Upper lobe of right lung (tissue), 1 donor: ENCODE data around the gene SEMA4G. TPM values are rescaled to one million over a fixed set of nuclear protein-coding genes. Genes with fewer than 3 reads are reported as not detected.
"Not testable (repeated sequence)": the region's sequence is repeated elsewhere in the genome, so short reads cannot be mapped to it uniquely, and the experiment has no call there.

Experiments used
- ATAC-seq: fragments of 200-7000 bp; cut with Tn5 transposase; one replicate; pipeline ENCODE4 v1.9.1; 2020; ENCODE audit warnings: mild to moderate bottlenecking, moderate library complexity
- DNase-seq: peaks from one replicate; pipeline ENCODE4 v3.0.0-alpha.2; 2020
- H3K27ac ChIP-seq: fragments of 200-600 bp; one replicate; pipeline ENCODE4 v1.8.0; 2022
- H3K27me3 ChIP-seq: fragments of 200-600 bp; one replicate; pipeline ENCODE4 v1.8.0; 2022; ENCODE audit warnings: mild to moderate bottlenecking
- H3K36me3 ChIP-seq: fragments of 200-600 bp; one replicate; pipeline ENCODE4 v1.8.0; 2022
- H3K4me1 ChIP-seq: fragments of 200-600 bp; one replicate; pipeline ENCODE4 v1.8.0; 2022
- H3K4me3 ChIP-seq: fragments of 200-600 bp; one replicate; pipeline ENCODE4 v1.8.0; 2022; ENCODE audit warnings: mild to moderate bottlenecking
- H3K9me3 ChIP-seq: fragments of 200-600 bp; one replicate; pipeline ENCODE4 v1.8.0; 2022
- CTCF ChIP-seq: fragments of 200-600 bp; IDR thresholded peaks from one replicate; pipeline ENCODE4 v1.8.0; 2022; ENCODE audit warnings: antibody characterized with exemption
- intact Hi-C: fragments of 100-400 bp; cut with DNase I; formaldehyde crosslinking; loops from one replicate; pipeline ENCODE4 v1.11.0; 2022
- total RNA-seq: library from RNA; stranded (reverse); fragmentation: NEBNext Ultra II Directional; extraction: Animal tissue kit (Norgen Biotek cat#: 25700); gene quantifications from one replicate; pipeline ENCODE4 v1.2.1, GENCODE V29; 2021
- donor health status: DM: no; HTN: yes; CAD: no; lungs with severe emphysema.

Gene SEMA4G
- total RNA-seq, 1 donor from 2014 or later: 6.7 TPM

GRCh38 chr10:100972115-100972903 lies 3.0 kb downstream of the SEMA4G start:
- H3K4me3 ChIP-seq: no peak overlapping the region
- peaks cover 13% of the 10 kb centered on the region for H3K4me1 ChIP-seq
- no peak overlapping the region for H3K27ac ChIP-seq
- TF ChIP-seq CTCF: no peak
- ATAC-seq (no peak), DNase-seq (no peak)
- no peaks in the 10 kb centered on the region for H3K27me3 ChIP-seq
- intact Hi-C loops: no loop called here
- H3K36me3 ChIP-seq: no peaks in the 10 kb centered on the region
- H3K9me3 ChIP-seq: no peaks in the 10 kb centered on the region

- intact Hi-C loops: no loop called here
- Histone ChIP-seq H3K36me3 (no peaks in the 10 kb centered on the region), H3K9me3 (no peaks in the 10 kb centered on the region), H3K4me3 (no peak overlapping the region), H3K27ac (no peak overlapping the region), H3K27me3 (no peaks in the 10 kb centered on the region), H3K4me1 (peaks cover 13% of the 10 kb centered on the region)
- no peak for TF ChIP-seq CTCF
- DNase-seq: no peak
- no peak for ATAC-seq
These were observed 3.7 kb downstream of the SEMA4G start for GRCh38 chr10:100972904-100973535.

DNA sequence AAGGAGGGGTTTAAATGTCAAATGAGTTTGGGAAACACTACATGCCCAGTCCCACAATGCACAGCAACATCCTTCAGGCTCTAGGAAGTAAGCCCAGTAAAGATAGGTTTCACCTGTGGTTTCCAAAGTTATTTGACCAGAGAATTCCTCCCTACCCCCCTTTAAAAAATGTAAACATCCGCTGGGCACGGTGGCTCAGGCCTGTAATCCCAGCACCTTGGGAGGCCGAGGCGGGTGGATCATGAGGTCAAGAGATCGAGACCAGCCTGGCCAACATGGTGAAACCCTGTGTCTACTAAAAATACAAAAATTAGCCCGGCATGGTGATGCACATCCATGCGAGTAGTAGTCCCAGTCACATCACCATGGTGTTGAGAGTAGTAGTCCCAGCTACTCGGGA lies 6.1 kb downstream of the SEMA4G start:
- ATAC-seq, DNase-seq, H3K27me3 ChIP-seq, H3K27ac ChIP-seq, H3K4me3 ChIP-seq, intact Hi-C loops, H3K4me1 ChIP-seq, H3K36me3 ChIP-seq, H3K9me3 ChIP-seq: not testable (repeated sequence)

DNA sequence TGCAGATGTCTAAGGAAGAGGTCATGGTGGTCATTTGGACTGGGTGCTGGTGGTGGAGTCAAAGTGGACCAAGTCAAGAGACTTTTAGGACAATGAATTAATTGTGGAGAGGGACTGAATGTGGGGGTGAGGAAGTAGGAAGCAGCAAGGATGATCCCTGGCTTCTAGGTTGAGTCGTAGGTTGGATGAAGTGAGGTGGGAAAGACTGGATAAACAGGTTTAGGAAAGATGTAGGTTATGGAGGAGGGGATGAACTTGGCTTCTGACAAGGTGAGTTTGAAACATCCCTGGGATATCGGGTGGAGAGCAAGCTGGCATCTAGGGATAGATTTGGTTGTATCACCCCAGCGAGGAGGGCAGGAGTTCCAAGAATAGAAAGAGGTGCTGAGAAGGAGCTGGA lies 7.6 kb downstream of the SEMA4G start:
- Histone ChIP-seq H3K27me3 (no peaks in the 10 kb centered on the region), H3K4me1 (no peaks in the 10 kb centered on the region), H3K27ac (no peak overlapping the region), H3K36me3 (peaks cover 16% of the 10 kb centered on the region), H3K4me3 (no peak overlapping the region), H3K9me3 (no peaks in the 10 kb centered on the region)
- DNase-seq (no peak), ATAC-seq (no peak)
- intact Hi-C loops: no loop called here
- TF ChIP-seq CTCF: no peak

DNA sequence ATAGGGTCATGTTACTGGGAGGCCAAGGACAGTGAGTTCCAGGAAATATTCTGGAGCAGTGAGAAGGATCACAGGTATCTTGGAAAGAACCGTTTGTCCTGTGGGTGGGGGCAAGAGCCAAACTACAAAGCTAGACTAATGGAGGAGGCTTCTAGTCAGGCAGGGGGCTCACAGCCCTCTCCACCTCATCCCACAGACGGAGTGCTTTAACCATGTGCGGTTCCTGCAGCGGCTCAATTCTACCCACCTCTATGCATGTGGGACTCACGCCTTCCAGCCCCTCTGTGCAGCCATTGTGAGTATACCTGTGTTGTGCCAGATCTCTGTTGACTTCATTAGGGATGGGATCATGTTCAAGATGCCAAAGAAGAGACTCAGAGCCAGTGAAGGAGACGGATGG lies 8.1 kb downstream of the SEMA4G start:
- no peak for DNase-seq
- Histone ChIP-seq H3K4me3 (no peak overlapping the region), H3K27ac (no peak overlapping the region), H3K27me3 (no peaks in the 10 kb centered on the region), H3K9me3 (no peaks in the 10 kb centered on the region), H3K36me3 (peaks cover 21% of the 10 kb centered on the region), H3K4me1 (no peaks in the 10 kb centered on the region)
- no peak for ATAC-seq
- intact Hi-C loops: no loop called here
- TF ChIP-seq CTCF: no peak

DNA sequence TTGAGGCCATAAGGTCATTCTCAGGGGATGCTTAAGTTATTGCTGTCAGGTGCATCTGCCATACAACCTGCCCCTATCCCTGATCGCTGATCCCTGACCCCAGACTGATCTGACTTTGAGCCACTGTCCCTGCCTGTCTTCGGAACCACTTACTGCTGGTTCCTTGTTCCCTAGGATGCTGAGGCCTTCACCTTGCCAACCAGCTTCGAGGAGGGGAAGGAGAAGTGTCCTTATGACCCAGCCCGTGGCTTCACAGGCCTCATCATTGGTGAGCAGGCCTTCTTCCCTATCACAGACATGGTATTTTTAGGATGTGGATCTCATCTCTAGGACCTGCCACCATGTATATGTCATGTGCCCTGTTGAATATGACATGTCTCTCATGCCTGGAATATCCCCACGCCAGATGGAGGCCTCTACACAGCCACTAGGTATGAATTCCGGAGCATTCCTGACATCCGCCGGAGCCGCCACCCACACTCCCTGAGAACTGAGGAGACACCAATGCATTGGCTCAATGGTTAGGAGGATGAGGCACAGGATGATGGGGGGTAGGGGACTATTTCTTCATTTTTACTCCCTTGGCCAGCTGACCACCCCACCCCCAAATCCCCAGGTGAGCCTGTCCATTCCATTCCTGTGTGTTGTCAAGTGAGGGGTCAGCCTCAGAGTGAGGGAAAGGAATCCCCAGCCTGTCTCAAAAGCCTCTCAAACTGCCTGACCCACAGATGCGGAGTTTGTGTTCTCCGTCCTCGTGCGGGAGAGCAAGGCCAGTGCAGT lies 9.0 kb downstream of the SEMA4G start:
- H3K9me3 ChIP-seq: no peaks in the 10 kb centered on the region
- DNase-seq (no peak), ATAC-seq (no peak)
- peaks cover 30% of the 10 kb centered on the region for H3K36me3 ChIP-seq
- no peaks in the 10 kb centered on the region for H3K27me3 ChIP-seq
- H3K4me3 ChIP-seq: no peak overlapping the region
- H3K4me1 ChIP-seq: no peaks in the 10 kb centered on the region
- TF ChIP-seq CTCF: no peak
- no peak overlapping the region for H3K27ac ChIP-seq
- intact Hi-C loops: no loop called here
